AG09319 (cell line): ENCODE results near the gene CTCF.

Experiments
- DNase-seq: peaks from one replicate; pipeline ENCODE4 v3.0.0-alpha.2; 2010; ENCODE audit warnings: low read depth; ENCODE audit errors: extremely low read depth
- TF ChIP-seq, protein P1 (sequence below): IDR thresholded peaks from 2 replicates; pipeline ENCODE4 v1.5.1; 2011; ENCODE audit warnings: low read depth, mild to moderate bottlenecking, inconsistent platforms, low read length, moderate library complexity

CTCF gene

DNA sequence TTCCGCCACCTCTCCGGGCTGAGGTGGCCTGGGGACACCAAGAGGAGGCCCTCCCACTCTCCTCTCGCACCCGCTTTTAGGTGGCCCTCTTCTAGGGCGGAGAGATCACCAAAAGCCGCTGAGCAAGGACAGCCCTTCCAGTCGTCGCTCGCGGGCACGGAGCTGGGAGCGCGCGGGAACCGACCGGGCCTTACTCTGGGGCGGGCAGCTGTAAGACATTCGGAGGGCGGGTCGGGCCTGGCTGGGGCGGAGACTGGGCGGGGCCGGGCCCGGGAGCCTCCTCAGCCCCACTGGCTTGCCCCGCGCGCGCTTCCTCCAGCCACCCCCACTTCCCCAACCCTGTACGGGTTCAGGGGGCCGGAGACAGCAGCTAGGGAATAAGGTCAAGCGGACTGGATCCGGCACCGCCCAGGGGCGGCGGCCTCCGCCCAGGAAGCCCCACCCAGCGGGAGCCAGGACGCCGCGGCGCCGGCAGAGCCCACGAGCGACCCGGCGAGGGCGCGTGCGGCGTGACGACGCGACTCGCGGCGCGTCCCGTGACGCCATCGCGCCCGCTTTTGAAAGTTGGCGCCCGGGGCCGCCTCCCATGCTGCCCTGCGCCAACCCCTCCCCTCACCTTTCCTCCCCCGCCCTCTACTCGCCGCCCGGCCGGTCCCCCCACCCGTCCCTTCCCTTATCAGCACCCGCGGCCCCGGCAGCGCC lies 351 bp upstream of the CTCF start:
- TF ChIP-seq, protein P1, sequence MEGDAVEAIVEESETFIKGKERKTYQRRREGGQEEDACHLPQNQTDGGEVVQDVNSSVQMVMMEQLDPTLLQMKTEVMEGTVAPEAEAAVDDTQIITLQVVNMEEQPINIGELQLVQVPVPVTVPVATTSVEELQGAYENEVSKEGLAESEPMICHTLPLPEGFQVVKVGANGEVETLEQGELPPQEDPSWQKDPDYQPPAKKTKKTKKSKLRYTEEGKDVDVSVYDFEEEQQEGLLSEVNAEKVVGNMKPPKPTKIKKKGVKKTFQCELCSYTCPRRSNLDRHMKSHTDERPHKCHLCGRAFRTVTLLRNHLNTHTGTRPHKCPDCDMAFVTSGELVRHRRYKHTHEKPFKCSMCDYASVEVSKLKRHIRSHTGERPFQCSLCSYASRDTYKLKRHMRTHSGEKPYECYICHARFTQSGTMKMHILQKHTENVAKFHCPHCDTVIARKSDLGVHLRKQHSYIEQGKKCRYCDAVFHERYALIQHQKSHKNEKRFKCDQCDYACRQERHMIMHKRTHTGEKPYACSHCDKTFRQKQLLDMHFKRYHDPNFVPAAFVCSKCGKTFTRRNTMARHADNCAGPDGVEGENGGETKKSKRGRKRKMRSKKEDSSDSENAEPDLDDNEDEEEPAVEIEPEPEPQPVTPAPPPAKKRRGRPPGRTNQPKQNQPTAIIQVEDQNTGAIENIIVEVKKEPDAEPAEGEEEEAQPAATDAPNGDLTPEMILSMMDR, result no peak

DNA sequence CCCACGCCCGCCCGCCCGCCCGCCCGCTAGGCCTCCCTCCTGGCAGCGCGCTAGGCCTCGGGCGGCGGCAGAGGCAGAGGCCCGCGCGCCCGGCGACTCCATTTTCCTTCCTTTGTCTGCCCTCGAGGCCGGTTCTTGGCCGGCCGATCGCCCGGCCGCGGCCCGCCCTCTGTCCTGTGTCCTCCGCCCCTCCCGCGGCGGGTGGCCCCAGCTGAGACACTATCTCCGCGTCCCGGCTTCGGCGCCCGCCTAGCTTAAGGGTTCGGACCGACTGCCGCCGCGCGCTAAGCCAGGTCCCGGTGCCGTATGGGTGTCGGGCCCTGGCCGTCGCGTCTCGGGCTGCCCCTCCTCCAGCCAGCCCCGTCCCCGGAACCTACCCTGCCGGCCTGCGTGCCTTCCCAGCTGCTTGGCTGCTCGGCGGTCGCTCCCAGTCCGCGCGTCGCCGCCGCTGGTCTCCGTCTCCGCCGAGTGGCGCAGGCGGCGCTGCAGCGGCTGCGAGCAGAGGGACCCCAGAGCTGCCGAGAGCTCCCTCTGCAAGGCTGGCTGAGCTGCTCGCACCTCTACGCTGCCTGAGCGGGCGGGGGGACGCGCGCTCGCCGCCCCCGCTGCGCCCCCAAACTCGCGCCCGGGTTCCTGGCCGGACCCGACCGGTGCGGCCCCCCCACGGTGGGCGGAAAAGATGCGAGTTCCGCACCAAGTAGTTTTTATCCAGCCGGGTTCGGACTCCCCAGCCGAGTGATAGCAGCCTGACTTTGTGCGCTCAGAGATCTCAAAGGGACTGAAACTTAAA lies 787 bp downstream of the CTCF start:
- no peak for DNase-seq
- TF ChIP-seq, protein P1, result no peak; the same call in none of the 2 replicates

More for the DNA sequence above, 351 bp upstream of the CTCF start:
- peak; percentile 95 for DNase-seq

DNA sequence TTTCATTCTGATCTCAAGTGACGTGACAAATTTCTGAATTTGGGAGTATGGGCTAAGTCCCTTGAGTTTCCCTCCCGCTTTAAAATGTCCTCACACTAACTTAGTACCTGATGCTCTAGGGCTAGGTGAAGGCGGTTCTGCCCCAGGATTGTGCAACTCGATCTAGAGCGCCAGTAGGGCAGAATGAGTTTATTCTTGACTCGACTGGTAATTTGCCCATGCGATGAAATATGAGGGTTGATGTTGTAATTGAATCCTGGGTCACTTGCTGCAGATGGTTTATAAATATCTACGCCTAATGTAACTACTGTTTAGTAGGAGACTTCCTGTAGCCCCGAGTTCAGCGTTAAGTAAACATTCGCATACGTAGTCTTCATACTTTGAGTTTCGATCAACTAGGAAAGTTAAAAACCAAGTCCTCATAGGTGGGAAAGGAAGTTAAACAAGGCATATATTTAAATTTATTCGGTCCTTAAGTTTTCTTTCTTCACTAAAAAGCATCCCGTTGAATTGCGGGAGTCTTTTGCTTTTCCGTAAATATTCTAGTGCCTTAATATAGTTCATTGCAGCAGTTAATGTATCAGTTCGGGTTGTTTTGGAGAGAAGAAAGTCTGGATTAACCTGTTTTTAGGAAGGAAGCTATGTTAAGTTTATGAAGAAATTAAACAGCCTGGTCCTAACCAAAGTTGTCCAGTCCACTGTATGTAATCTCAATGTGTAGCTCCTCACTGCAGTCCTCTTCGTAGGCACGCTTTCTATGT lies 1.6 kb downstream of the CTCF start:
- DNase-seq, result peak; percentile 66
- TF ChIP-seq, protein P1, result no peak

DNA sequence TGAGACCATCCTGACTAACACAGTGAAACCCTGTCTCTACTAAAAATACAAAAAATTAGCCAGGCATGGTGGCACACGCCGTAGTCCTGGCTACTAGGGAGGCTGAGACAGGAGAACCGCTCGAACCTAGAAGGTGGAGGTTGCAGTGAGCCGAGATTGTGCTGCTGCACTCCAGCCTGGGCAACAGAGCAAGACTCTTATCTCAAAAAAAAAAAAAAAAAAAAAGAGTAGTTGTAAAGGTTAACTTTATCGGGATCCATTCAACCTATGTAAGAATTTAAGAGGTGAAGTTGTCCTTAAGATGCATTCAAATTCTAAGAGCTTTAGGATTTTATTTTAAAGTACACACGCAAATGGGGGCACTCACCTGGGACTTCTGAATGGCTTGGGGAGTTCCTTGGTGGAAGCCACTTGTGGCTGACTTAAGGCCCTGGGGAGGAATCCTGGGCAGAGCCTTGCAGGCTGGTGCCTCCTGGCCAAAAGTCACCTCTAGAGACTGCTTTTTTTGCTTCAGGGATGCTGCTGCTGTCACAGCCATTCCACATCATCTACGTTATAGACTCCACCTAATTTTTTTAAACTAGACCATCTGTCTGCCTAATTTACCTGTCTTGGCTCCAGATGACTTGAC lies 3.3 kb downstream of the CTCF start:
- TF ChIP-seq, protein P1, result no peak
- DNase-seq, result no peak

DNA sequence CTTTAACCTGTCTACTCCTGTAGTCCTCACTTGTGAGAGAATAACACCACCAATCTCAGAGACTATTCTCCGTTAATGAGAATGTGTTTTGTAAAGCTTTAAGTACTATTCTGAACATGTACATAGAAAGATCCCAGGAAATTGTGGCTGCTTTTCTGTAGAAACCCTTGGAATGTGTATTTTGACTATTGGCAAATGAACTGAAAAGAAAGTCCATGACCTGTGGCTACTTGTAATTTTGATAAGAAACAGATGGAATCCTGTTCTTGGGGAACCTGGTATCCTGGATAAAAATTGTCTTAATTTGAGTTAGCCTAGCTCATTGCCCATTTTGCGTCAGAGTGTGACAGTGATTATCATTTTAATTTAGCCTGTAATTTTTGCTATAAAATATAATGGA lies 9.1 kb downstream of the CTCF start:
- DNase-seq, result no peak
- TF ChIP-seq, protein P1, result no peak

DNA sequence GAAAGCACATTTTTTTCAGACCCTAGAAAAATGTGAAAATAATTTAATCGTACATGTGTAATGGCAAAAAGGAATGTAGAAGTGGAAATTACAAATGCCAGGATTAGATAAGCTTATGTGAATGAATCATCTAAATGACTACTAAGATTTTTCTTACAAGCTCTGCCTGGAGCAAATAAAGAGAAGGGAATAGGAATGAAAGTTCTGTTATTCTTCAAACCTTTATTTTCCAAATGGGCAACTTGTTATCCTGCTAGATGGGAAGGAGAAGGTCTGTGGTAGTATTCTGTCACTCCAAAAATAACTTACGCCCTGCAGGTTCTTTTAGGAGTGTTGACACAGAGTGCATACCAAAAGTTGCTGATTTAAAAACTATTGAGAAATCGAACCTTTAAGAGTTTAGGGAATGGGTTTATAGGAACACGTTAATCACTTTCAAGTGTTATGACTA lies 9.7 kb downstream of the CTCF start:
- TF ChIP-seq, protein P1, result no peak
- DNase-seq, result peak; percentile 48
